KOPT-K1 (cell line): ENCODE results near the gene TRIM46.

Experiments
- H3K27ac ChIP-seq: fragments of 200-600 bp; sonication (generic); 2 replicates; pipeline ENCODE4 v1.5.1; 2016; ENCODE audit warnings: antibody characterized with exemption, mild to moderate bottlenecking, low read depth, low read length; ENCODE audit not compliant: poor library complexity, severe bottlenecking
- H3K36me3 ChIP-seq: fragments of 200-600 bp; sonication (generic); 2 replicates; pipeline ENCODE4 v1.5.1; 2017; ENCODE audit warnings: antibody characterized with exemption, mild to moderate bottlenecking, low read length, moderate library complexity; ENCODE audit not compliant: insufficient read depth
- H3K9me3 ChIP-seq: fragments of 200-600 bp; sonication (generic); 2 replicates; pipeline ENCODE4 v1.5.1; 2017; ENCODE audit warnings: antibody characterized with exemption, low read length, mild to moderate bottlenecking; ENCODE audit not compliant: insufficient read depth, poor library complexity, severe bottlenecking

The TRIM46 gene

GRCh38 chr1:155175281-155175926 is 1.8 kb downstream of the TRIM46 start:
- H3K27ac ChIP-seq = peak overlapping the region; percentile 89
- peaks cover 30% of the 10 kb centered on the region for H3K36me3 ChIP-seq
- no peaks in the 10 kb centered on the region for H3K9me3 ChIP-seq

GRCh38 chr1:155175927-155176371 is 2.3 kb downstream of the TRIM46 start:
- Histone ChIP-seq H3K9me3 (no peaks in the 10 kb centered on the region), H3K27ac (no peak overlapping the region), H3K36me3 (peaks cover 28% of the 10 kb centered on the region)

GRCh38 chr1:155176544-155177071 is 3.0 kb downstream of the TRIM46 start:
- Histone ChIP-seq H3K27ac (peak overlapping the region; percentile 17), H3K9me3 (no peaks in the 10 kb centered on the region)

GRCh38 chr1:155177192-155177917 is 3.7 kb downstream of the TRIM46 start:
- H3K27ac ChIP-seq = peak overlapping the region; percentile 17
- peaks cover 28% of the 10 kb centered on the region for H3K36me3 ChIP-seq
- H3K9me3 ChIP-seq = no peaks in the 10 kb centered on the region

More at GRCh38 chr1:155176544-155177071, 3.0 kb downstream of the TRIM46 start:
- H3K36me3 ChIP-seq = peaks cover 28% of the 10 kb centered on the region

GRCh38 chr1:155177918-155178281 is 4.3 kb downstream of the TRIM46 start:
- H3K27ac ChIP-seq = no peak overlapping the region
- no peaks in the 10 kb centered on the region for H3K9me3 ChIP-seq
- peaks cover 28% of the 10 kb centered on the region for H3K36me3 ChIP-seq

- Histone ChIP-seq H3K9me3 (no peaks in the 10 kb centered on the region), H3K36me3 (peaks cover 28% of the 10 kb centered on the region), H3K27ac (no peak overlapping the region)
These were observed 4.9 kb downstream of the TRIM46 start for GRCh38 chr1:155178441-155179111.

- H3K9me3 ChIP-seq = no peaks in the 10 kb centered on the region
- H3K36me3 ChIP-seq = peaks cover 28% of the 10 kb centered on the region
- H3K27ac ChIP-seq = no peak overlapping the region
These were observed 5.7 kb downstream of the TRIM46 start for GRCh38 chr1:155179112-155180031.

- Histone ChIP-seq H3K9me3 (no peaks in the 10 kb centered on the region), H3K27ac (no peak overlapping the region), H3K36me3 (peaks cover 28% of the 10 kb centered on the region)
These were observed 7.9 kb downstream of the TRIM46 start for GRCh38 chr1:155181371-155182051.

- Histone ChIP-seq H3K9me3 (no peaks in the 10 kb centered on the region), H3K27ac (no peak overlapping the region), H3K36me3 (peaks cover 25% of the 10 kb centered on the region)
These were observed 8.5 kb downstream of the TRIM46 start for GRCh38 chr1:155182052-155182550.

GRCh38 chr1:155183775-155184221 is 10.1 kb downstream of the TRIM46 start:
- Histone ChIP-seq H3K27ac (no peak overlapping the region), H3K36me3 (peaks cover 12% of the 10 kb centered on the region)

GRCh38 chr1:155184351-155184811 is 10.7 kb downstream of the TRIM46 start:
- Histone ChIP-seq H3K27ac (no peak overlapping the region), H3K36me3 (peaks cover 6% of the 10 kb centered on the region), H3K9me3 (no peaks in the 10 kb centered on the region)

More at GRCh38 chr1:155183775-155184221, 10.1 kb downstream of the TRIM46 start:
- no peaks in the 10 kb centered on the region for H3K9me3 ChIP-seq

- Histone ChIP-seq H3K27ac (no peak overlapping the region), H3K9me3 (no peaks in the 10 kb centered on the region), H3K36me3 (no peaks in the 10 kb centered on the region; the same call in 1 of the 2 replicates)
These were observed 11.5 kb downstream of the TRIM46 start for GRCh38 chr1:155184835-155185782.

- Histone ChIP-seq H3K36me3 (no peaks in the 10 kb centered on the region; the same call in 1 of the 2 replicates), H3K27ac (no peak overlapping the region), H3K9me3 (no peaks in the 10 kb centered on the region)
These were observed 12.1 kb downstream of the TRIM46 start for GRCh38 chr1:155185783-155186066.
